NB4 (cell line): ENCODE measurements around the gene IL10RB.

Experiments
- CTCF ChIP-seq: IDR thresholded peaks from one replicate; pipeline ENCODE4 v1.5.1; 2012; ENCODE audit warnings: low read depth, low read length
- MAX ChIP-seq: IDR thresholded peaks from 2 replicates; pipeline ENCODE4 v1.6.1; 2011; ENCODE audit warnings: low read depth, low read length
- MYC ChIP-seq: IDR thresholded peaks from 2 replicates; pipeline ENCODE4 v1.6.1; 2011; ENCODE audit warnings: low read depth, low read length
- POLR2A ChIP-seq: IDR thresholded peaks from 2 replicates; pipeline ENCODE4 v1.6.1; 2011; ENCODE audit warnings: mild to moderate bottlenecking; ENCODE audit not compliant: insufficient read length; ENCODE audit errors: extremely low read depth

GRCh38 chr21:33315946-33316710 lies 50.0 kb downstream of the IL10RB start:
- TF ChIP-seq CTCF: no peak
- no peak for TF ChIP-seq POLR2A
- no peak for TF ChIP-seq MYC
- no peak for TF ChIP-seq MAX
